Breast epithelium (tissue), 3 donors: ENCODE results near the gene SPN.

Experiments used
- POLR2A ChIP-seq: fragments of 450-650 bp; IDR thresholded peaks from one replicate; pipeline ENCODE4 v1.6.1; 2016; ENCODE audit warnings: antibody characterized with exemption, mild to moderate bottlenecking, moderate library complexity
- POLR2AphosphoS5 ChIP-seq, 3 donors: sonication (generic); formaldehyde crosslinking; IDR thresholded peaks; one replicate each; pipeline ENCODE4 v1.6.1; 2017; ENCODE audit warnings: antibody characterized with exemption in 3 of 3
- TF ChIP-seq, protein P1 (sequence below), 3 donors: fragments of 450-650 bp; IDR thresholded peaks; one replicate each; pipeline ENCODE4 v1.5.1; 2016 to 2017; ENCODE audit warnings: antibody characterized with exemption in 3 of 3, mild to moderate bottlenecking in 3 of 3, moderate library complexity in 3 of 3

DNA sequence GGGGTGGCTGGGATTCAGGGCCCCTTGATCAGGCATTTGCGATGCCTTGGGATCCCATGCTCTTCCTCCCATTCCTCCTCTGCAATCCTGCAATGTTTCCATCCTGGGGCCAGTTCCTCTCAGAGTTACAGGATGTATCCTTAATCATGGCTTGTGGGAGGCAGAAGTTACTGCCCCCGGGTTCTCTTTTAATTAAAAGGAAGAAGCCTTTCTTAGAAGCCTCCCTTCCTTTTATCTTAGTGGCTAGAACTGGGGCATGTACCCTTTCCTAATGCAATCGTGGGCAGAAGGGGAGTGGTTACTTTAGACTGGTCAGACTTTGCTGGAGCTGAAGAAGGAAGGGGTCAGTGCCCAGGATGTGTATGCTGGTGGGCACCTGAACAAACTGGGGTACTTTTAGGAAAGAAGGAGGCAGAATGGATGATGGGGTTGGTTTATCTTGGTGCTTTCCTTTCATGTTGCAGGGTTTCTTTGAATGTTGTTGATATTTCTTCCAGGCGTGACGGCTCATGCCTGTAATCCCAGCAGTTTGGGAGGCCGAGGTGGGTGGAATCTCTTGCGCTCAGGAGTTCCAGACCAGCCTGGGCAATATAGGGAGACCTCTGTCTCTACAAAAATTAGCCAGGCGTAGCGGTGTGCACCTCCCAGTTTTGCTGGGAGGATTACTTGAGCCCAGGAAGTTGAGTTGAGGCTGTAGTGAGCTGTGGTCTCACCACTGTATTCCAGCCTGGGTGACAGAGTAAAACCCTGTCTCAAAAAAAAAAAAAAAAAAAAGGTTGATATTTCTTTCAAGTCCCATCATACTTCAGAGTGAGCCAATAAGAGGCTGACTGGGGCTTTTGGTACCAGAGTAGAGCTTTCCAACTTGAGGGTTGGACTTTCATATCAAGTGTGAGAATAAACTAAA is 13.2 kb upstream of the SPN start:
- TF ChIP-seq, protein P1, sequence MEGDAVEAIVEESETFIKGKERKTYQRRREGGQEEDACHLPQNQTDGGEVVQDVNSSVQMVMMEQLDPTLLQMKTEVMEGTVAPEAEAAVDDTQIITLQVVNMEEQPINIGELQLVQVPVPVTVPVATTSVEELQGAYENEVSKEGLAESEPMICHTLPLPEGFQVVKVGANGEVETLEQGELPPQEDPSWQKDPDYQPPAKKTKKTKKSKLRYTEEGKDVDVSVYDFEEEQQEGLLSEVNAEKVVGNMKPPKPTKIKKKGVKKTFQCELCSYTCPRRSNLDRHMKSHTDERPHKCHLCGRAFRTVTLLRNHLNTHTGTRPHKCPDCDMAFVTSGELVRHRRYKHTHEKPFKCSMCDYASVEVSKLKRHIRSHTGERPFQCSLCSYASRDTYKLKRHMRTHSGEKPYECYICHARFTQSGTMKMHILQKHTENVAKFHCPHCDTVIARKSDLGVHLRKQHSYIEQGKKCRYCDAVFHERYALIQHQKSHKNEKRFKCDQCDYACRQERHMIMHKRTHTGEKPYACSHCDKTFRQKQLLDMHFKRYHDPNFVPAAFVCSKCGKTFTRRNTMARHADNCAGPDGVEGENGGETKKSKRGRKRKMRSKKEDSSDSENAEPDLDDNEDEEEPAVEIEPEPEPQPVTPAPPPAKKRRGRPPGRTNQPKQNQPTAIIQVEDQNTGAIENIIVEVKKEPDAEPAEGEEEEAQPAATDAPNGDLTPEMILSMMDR (IDR thresholded peaks at IDR 0.05) = no peak
- no peak for TF ChIP-seq POLR2A
- no peak for TF ChIP-seq POLR2AphosphoS5 (IDR thresholded peaks at IDR 0.05)
